GM12872 (cell line): Measurements from ENCODE around the gene HNRNPF.

ENCODE experiments used
- CTCF ChIP-seq: IDR thresholded peaks from 3 replicates; pipeline ENCODE4 v1.5.1; 2011; ENCODE audit warnings: low read depth, mild to moderate bottlenecking, low read length, moderate library complexity; ENCODE audit not compliant: insufficient read depth

Gene HNRNPF

GRCh38 chr10:43440463-43441134 lies 31.6 kb upstream of the HNRNPF start:
- TF ChIP-seq CTCF: no peak

- no peak for TF ChIP-seq CTCF
Measured at GRCh38 chr10:43437141-43437870, 28.3 kb upstream of the HNRNPF start.

GRCh38 chr10:43436291-43437140 lies 27.5 kb upstream of the HNRNPF start, which contains the start of gene ZNF487:
TSS of gene ZNF487 (plus strand) at chr10:43437111. CDS start at chr10:43475814, 38,703 bp downstream.
- TF ChIP-seq CTCF: no peak

GRCh38 chr10:43430926-43431663 lies 22.1 kb upstream of the HNRNPF start:
- no peak for TF ChIP-seq CTCF

GRCh38 chr10:43427166-43427825 lies 18.3 kb upstream of the HNRNPF start:
- no peak for TF ChIP-seq CTCF

GRCh38 chr10:43424416-43424815 lies 15.4 kb upstream of the HNRNPF start:
- no peak for TF ChIP-seq CTCF
